Esophagus squamous epithelium (tissue), 4 donors: ENCODE results near the gene GTSE1.

Experiments used
- CTCF ChIP-seq, 6 experiments: fragments of 450-650 bp in 4 of 6; fragments of 200-600 bp in 2 of 6; sonication (generic) in 2 of 6; IDR thresholded peaks; one replicate each; pipeline ENCODE4 v1.5.1; 2016 to 2019; ENCODE audit warnings: antibody characterized with exemption in 6 of 6, mild to moderate bottlenecking in 4 of 6, moderate library complexity in 4 of 6
- POLR2A ChIP-seq, 4 donors: fragments of 450-650 bp; IDR thresholded peaks; one replicate each; pipeline ENCODE4 v1.6.1; 2017; ENCODE audit warnings: antibody characterized with exemption in 4 of 4, mild to moderate bottlenecking in 4 of 4, moderate library complexity in 3 of 4

- TF ChIP-seq CTCF (IDR thresholded peaks at IDR 0.05) (no peak), POLR2A (IDR thresholded peaks at IDR 0.05) (no peak)
Measured at GRCh38 chr22:46286941-46287872, 9.5 kb upstream of the GTSE1 start.
